AG09319 (cell line): Measurements from ENCODE around the gene PODXL.

ENCODE experiments used
- DNase-seq: peaks from one replicate; pipeline ENCODE4 v3.0.0-alpha.2; 2010; ENCODE audit warnings: low read depth; ENCODE audit errors: extremely low read depth
- CTCF ChIP-seq: IDR thresholded peaks from 2 replicates; pipeline ENCODE4 v1.5.1; 2011; ENCODE audit warnings: low read depth, mild to moderate bottlenecking, inconsistent platforms, low read length, moderate library complexity

The PODXL gene

GRCh38 chr7:131504157-131504899 lies 52.1 kb downstream of the PODXL start:
- no peak for DNase-seq
- TF ChIP-seq CTCF, result no peak

- DNase-seq, result no peak
- no peak for TF ChIP-seq CTCF
These were observed 52.8 kb downstream of the PODXL start for GRCh38 chr7:131503639-131504038.

- no peak for TF ChIP-seq CTCF
- DNase-seq, result no peak
These were observed 53.5 kb downstream of the PODXL start for GRCh38 chr7:131502810-131503508.

- TF ChIP-seq CTCF, result no peak
- DNase-seq, result no peak
These were observed 54.3 kb downstream of the PODXL start for GRCh38 chr7:131501930-131502685.

GRCh38 chr7:131501422-131501821 lies 55.0 kb downstream of the PODXL start:
- DNase-seq, result no peak
- TF ChIP-seq CTCF, result no peak

- no peak for TF ChIP-seq CTCF
- DNase-seq, result no peak
These were observed 56.1 kb downstream of the PODXL start for GRCh38 chr7:131500357-131500756.

- TF ChIP-seq CTCF, result no peak
These were observed 56.6 kb downstream of the PODXL start for GRCh38 chr7:131499801-131500200.

More at GRCh38 chr7:131499801-131500200, 56.6 kb downstream of the PODXL start:
- DNase-seq, result no peak
